Small intestine (tissue), 7 donors: ENCODE results near the gene ITGB5. TPM values are rescaled to one million over a fixed set of nuclear protein-coding genes. Genes with fewer than 3 reads are reported as not detected.

ENCODE experiments used
- DNase-seq, 2 donors: peaks; one replicate each; pipeline versions ENCODE4 v3.0.0 to v3.0.0-alpha.2; 2013
- FAIRE-seq: peaks from 2 replicates; lab custom pipeline; 2012; peaks lifted over from hg19 to GRCh38; lab: Jason Lieb, UNC
- H3K27ac ChIP-seq, 3 donors: one replicate each; pipeline ENCODE4 v1.5.1; 2013; ENCODE audit warnings: low read length in 2 of 3, mild to moderate bottlenecking in 2 of 3, control low read depth in 1 of 3, inconsistent platforms in 1 of 3, low read depth in 1 of 3, moderate library complexity in 1 of 3
- H3K27me3 ChIP-seq, 3 donors: one replicate each; pipeline ENCODE4 v1.6.1; 2013; ENCODE audit warnings: low read length in 3 of 3, inconsistent platforms in 1 of 3; ENCODE audit not compliant: control insufficient read depth in 3 of 3, insufficient read depth in 3 of 3
- H3K36me3 ChIP-seq, 3 donors: one replicate each; pipeline ENCODE4 v1.6.1; 2013; ENCODE audit warnings: low read length in 3 of 3, inconsistent platforms in 1 of 3, low read depth in 1 of 3, mild to moderate bottlenecking in 1 of 3, moderate library complexity in 1 of 3; ENCODE audit not compliant: control insufficient read depth in 3 of 3, insufficient read depth in 2 of 3
- H3K4me1 ChIP-seq, 3 donors: one replicate each; pipeline ENCODE4 v1.6.1; 2013; ENCODE audit warnings: low read length in 2 of 3, inconsistent platforms in 1 of 3, low read depth in 1 of 3, mild to moderate bottlenecking in 1 of 3, moderate library complexity in 1 of 3; ENCODE audit not compliant: control insufficient read depth in 3 of 3, insufficient read depth in 2 of 3
- H3K4me3 ChIP-seq, 3 donors: one replicate each; pipeline ENCODE4 v1.5.1; 2013; ENCODE audit warnings: low read length in 3 of 3, control low read depth in 1 of 3, inconsistent platforms in 1 of 3, low read depth in 1 of 3, mild to moderate bottlenecking in 1 of 3, moderate library complexity in 1 of 3
- H3K9me3 ChIP-seq, 2 donors: one replicate each; pipeline ENCODE4 v1.6.1; 2013; ENCODE audit warnings: low read depth in 1 of 2, low read length in 1 of 2; ENCODE audit not compliant: control insufficient read depth in 2 of 2, insufficient read depth in 1 of 2
- WGBS, 3 donors: extraction: QIAGEN DNeasy Blood & Tissue Kit; methylation state at CpG; one replicate each; pipeline ENCODE4 v1.1.7; 2013; 5-methylcytosine and 5-hydroxymethylcytosine counted together
- polyA plus RNA-seq, 4 donors: library from polyadenylated mRNA; stranded (reverse) in 3 of 4; unstranded in 1 of 4; fragments of 200-250 nt in 3 of 4; fragments of 120-200 nt in 1 of 4; gene quantifications; one replicate each; pipeline versions ENCODE4 v1.2.1 to v1.2.3, GENCODE V29; 2013
- donor health status: healthy with polysubstance abuse.
- donor health status: control.
- donor health status: control.
- donor health status: Bipolar disorder and iron deficiency.
- donor health status: healthy.

The ITGB5 gene
- polyA plus RNA-seq, 4 donors: 9.4 to 74.3 (median 21.9) TPM

DNA sequence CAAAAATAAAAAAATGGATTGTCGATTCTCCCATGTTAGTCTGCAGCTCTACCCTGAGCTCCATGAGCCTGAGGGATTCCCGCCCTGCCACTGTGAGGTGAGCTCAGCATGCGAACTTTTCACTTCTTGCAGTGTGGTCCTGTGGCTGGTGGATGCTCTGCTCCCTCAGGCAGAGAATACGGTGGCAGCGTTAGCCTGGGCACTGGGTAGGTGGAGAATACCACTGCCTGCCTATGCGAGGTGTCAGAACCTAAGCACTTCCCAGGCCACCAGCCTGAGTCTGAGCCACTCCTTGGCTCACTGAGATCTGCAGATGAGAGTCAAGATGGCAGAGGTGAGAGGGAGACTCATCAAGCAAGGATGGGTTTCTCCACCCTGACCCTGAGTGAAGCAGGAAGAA lies 70.1 kb downstream of the ITGB5 start:
- peaks cover 0 to 15% of the 10 kb centered on the region in 2 donors for H3K9me3 ChIP-seq
- H3K27ac ChIP-seq: no peak overlapping the region
- no peak overlapping the region for H3K4me3 ChIP-seq
- H3K36me3 ChIP-seq: peaks cover 0 to 56% (median 0%) of the 10 kb centered on the region in 3 donors
- H3K4me1 ChIP-seq: peaks cover 11 to 56% (median 13%) of the 10 kb centered on the region in 3 donors
- no peaks in the 10 kb centered on the region for H3K27me3 ChIP-seq
- 92 to 97% (median 93%) methylated on average over 6 of the region's 6 CpGs for WGBS, 3 donors
- DNase-seq (no peak), FAIRE-seq (no peak)

DNA sequence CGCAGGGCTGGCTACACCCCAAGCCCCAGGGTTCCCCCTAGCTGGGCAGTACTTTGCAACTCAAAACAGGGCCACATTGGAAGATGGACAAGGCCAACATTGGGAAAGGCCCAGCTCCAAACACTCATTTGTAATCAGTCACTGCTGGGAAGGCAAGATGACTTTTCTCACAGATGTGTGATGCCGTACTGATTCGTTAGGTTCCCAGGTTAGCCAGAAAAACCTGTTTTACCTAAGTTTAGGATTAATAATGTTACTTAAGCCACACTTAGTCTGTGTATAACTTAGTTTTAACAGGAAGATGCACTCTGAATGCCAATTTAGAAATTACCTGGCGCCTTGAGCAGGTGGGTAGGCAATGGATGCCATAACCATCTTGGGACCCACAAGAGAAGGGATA lies 71.0 kb downstream of the ITGB5 start:
- Histone ChIP-seq H3K4me3 (no peak overlapping the region), H3K4me1 (peaks cover 14 to 64% (median 17%) of the 10 kb centered on the region in 3 donors), H3K27ac (peak overlapping the region in 1 of 3 donors; percentile 86), H3K9me3 (peaks cover 0 to 17% of the 10 kb centered on the region in 2 donors), H3K36me3 (peaks cover 0 to 51% (median 0%) of the 10 kb centered on the region in 3 donors), H3K27me3 (no peaks in the 10 kb centered on the region)
- WGBS, 3 donors: 95 to 97% (median 96%) methylated on average over 4 of the region's 4 CpGs
- FAIRE-seq (no peak), DNase-seq (no peak)

DNA sequence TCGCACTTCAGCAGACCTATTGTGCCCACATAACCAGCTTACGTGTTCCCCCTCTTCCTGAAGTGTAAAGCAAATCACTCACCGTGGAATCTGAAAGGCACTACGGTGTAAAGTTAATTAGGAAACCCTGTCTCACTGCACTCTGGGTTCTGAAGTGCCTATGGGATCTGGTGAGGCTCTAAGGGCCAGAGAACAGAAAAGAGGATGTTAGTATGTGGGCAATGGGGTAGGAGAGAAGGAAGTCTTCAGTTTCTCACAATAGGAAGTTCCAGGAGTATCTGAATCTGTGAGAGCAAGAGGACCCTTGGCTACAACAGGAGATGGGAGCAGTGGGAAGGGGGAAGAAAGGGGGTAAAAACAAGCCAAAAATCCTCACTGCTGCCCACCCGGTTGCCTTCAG lies 71.4 kb downstream of the ITGB5 start:
- DNase-seq (no peak), FAIRE-seq (no peak)
- H3K27ac ChIP-seq: peak overlapping the region in 2 of 3 donors; percentile 27 to 86
- H3K36me3 ChIP-seq: peaks cover 0 to 47% (median 0%) of the 10 kb centered on the region in 3 donors
- no peak overlapping the region for H3K4me3 ChIP-seq
- peaks cover 0 to 17% of the 10 kb centered on the region in 2 donors for H3K9me3 ChIP-seq
- H3K4me1 ChIP-seq: peaks cover 14 to 68% (median 17%) of the 10 kb centered on the region in 3 donors
- no peaks in the 10 kb centered on the region for H3K27me3 ChIP-seq
- WGBS, 3 donors: 90 to 91% (median 90%) methylated on average over 5 of the region's 5 CpGs

DNA sequence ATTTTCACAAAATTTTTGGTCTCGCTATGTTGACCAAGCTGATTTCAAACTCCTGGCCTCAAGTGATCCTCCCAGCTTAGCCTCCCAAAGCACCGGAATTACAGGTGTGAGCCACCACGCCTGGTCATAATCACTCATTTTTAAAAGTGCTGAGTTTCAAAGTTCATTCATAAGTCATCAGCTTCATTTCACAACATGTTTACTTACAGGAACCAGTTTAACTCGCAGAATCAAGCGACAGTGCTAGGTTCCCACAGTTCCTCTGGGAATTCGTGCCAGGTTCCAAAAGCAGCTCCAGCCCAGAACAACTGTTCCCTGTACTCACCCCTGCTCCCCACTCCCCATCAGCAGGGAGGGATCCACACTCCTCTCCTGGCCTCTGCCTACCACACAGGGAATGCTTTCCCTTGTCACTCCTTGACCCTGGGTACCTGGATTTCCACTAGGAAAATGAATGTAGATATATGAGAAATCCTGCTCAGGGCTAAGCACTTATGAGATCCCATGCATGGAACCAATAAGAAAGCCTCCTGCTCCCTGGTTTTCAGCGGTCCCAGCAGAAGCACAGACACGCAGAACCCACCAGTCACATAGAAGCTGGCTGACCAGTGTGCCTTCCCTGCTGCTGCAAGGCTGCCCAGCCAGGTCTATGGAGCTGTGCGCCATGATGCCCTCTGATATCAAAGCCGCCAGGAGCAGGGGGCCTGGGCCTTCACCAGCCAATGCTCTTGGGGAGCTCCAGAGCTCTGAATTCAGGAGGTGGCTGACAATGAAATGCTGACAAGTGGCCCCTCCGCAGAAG lies 72.3 kb downstream of the ITGB5 start:
- no peaks in the 10 kb centered on the region for H3K27me3 ChIP-seq
- DNase-seq: peak; percentile 90 to 92
- peaks cover 14 to 71% (median 17%) of the 10 kb centered on the region in 3 donors for H3K4me1 ChIP-seq
- no peak overlapping the region for H3K4me3 ChIP-seq
- H3K9me3 ChIP-seq: peaks cover 0 to 17% of the 10 kb centered on the region in 2 donors
- peaks cover 0 to 42% (median 0%) of the 10 kb centered on the region in 3 donors for H3K36me3 ChIP-seq
- peak overlapping the region; percentile 63 to 86 (median 71) for H3K27ac ChIP-seq
- no peak for FAIRE-seq
- WGBS, 3 donors: 54 to 75% (median 60%) methylated on average over 11 of the region's 11 CpGs

DNA sequence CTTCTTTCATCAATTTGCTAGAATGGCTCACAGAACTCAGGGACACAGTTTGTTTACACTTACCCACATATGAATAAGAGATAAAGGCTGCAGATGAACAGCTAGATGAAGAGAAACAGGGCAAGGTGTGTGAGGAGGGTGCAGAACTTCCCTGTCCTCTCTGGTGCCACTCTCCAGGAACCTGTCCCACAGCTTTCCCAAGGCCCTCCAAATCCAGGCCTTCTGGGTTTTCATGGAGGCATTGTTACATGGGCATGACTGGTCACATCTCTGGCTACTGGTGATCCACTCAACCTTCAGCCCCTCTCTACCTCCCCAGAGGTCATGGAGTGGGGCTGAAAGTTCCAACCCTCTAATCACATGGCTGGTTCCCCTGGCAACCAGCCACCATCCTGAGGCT lies 73.6 kb downstream of the ITGB5 start:
- Histone ChIP-seq H3K4me1 (peaks cover 11 to 58% (median 11%) of the 10 kb centered on the region in 3 donors), H3K27ac (peak overlapping the region; percentile 72 to 86 (median 81)), H3K4me3 (no peak overlapping the region), H3K9me3 (peaks cover 0 to 17% of the 10 kb centered on the region in 2 donors), H3K36me3 (peaks cover 0 to 47% (median 0%) of the 10 kb centered on the region in 3 donors), H3K27me3 (no peaks in the 10 kb centered on the region)
- DNase-seq (no peak), FAIRE-seq (no peak)

DNA sequence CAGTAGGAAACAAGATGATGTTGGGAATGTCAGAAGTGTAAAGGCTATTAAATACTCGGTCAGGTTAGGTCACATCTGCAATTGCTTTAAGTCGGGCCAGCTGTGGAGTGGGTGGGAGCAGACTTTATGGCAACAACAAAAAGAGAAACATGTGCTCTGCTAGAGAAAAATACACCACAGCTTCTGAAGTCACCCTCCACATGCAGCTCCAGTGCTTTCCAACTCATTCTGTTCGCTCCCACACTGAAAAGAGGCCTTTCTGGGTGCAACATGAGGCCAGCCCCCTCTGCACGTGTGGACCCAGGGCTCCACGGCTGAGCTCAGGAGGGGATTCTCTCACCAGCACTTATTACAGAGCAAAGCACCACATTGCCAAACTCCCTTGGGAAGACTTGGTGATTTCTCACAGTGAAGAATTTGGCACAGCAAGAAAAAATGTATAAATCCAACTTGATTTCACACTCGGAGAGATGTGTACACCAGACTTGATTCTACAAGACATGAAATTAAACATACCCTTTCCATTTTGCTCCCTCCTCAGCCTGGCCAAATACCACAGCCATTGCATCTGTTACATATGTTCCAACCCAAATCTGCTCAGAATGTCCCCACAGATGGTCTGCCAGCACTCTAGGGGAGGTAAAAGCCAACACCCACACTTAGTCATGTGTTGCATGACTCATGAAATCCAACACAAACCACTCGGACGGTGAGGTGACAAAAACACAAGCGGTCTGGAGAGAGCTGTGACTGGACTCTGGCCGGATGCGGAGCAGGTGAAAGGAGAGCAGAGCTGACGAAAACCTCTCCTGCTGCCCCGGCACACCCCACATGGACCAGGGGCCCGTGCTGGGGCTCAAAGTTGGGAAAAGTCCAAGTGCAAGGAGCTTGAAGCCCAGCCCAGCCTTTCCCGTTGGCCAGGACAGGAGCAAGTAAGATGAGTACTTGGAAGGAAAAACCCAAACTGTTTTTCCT lies 74.6 kb downstream of the ITGB5 start:
- Histone ChIP-seq H3K9me3 (peaks cover 0 to 17% of the 10 kb centered on the region in 2 donors), H3K4me1 (peaks cover 11 to 49% (median 11%) of the 10 kb centered on the region in 3 donors), H3K27me3 (no peaks in the 10 kb centered on the region), H3K4me3 (no peak overlapping the region), H3K27ac (peak overlapping the region; percentile 72 to 86 (median 81)), H3K36me3 (peaks cover 0 to 48% (median 2%) of the 10 kb centered on the region in 3 donors)
- DNase-seq (peak; percentile 86 to 91), FAIRE-seq (no peak)
- WGBS, 3 donors: 37 to 44% (median 44%) methylated on average over 15 of the region's 15 CpGs

DNA sequence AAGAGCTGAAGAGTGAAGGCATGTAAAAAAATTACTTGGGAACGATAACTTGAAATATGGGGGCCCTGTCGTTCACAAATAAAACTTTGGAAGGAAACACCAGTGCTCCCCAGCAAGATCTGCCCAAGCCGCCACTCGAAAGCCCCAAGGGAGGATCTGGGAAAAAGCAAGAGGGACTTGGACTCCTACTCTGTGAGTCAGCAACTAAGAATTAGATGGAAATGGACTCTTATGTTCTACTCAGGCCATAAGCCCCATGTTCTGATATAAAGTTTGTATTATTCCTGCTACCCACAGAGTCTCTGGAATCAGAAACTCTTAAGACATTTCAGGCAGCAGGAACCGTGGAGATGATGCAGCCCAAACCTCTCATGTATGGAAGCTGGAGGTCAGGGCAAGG lies 75.7 kb downstream of the ITGB5 start:
- H3K27me3 ChIP-seq: no peaks in the 10 kb centered on the region
- peak overlapping the region in 2 of 3 donors; percentile 8 to 86 for H3K27ac ChIP-seq
- WGBS, 3 donors: 56 to 70% (median 68%) methylated on average over 5 of the region's 5 CpGs
- H3K9me3 ChIP-seq: peaks cover 0 to 17% of the 10 kb centered on the region in 2 donors
- no peak overlapping the region for H3K4me3 ChIP-seq
- peaks cover 0 to 41% (median 2%) of the 10 kb centered on the region in 3 donors for H3K36me3 ChIP-seq
- DNase-seq: peak in 1 of 2 donors; percentile 31
- no peak for FAIRE-seq
- peaks cover 11 to 47% (median 11%) of the 10 kb centered on the region in 3 donors for H3K4me1 ChIP-seq

DNA sequence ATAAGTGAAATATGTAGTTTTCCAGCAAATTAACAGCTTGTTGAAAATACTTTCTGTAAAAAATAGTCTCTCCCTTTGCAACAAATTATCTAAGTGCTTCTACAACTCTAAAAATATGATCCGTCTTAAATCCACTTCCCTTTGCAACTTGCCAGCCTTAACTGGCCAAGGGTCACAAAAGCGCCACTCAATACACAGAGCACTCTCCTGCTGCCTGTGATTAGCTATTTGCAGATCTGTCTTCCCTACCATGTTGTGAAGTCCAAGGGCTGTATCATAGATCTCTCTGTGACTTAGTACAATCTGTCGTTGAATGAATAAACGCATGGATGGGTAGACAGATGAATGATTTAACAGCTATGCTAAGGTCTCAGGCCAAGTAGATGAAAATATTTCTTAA lies 76.2 kb downstream of the ITGB5 start:
- FAIRE-seq (no peak), DNase-seq (peak; percentile 74 to 89)
- peaks cover 0 to 37% (median 2%) of the 10 kb centered on the region in 3 donors for H3K36me3 ChIP-seq
- no peaks in the 10 kb centered on the region for H3K27me3 ChIP-seq
- H3K9me3 ChIP-seq: peaks cover 0 to 17% of the 10 kb centered on the region in 2 donors
- peak overlapping the region in 2 of 3 donors; percentile 53 to 86 for H3K27ac ChIP-seq
- no peak overlapping the region for H3K4me3 ChIP-seq
- WGBS, 3 donors: 14 to 48% (median 34%) methylated on average over 4 of the region's 4 CpGs
- H3K4me1 ChIP-seq: peaks cover 11 to 47% (median 11%) of the 10 kb centered on the region in 3 donors
